HCT116 (cell line): ENCODE results near the gene CENPP. TPM values are rescaled to one million over a fixed set of nuclear protein-coding genes. Genes with fewer than 3 reads are reported as not detected.

Experiments used
- ATAC-seq: fragments of 200-7000 bp; cut with Tn5 transposase; 2 replicates; pipeline ENCODE4 v1.9.1; 2020; ENCODE audit warnings: mild to moderate bottlenecking, moderate library complexity
- BruUV-seq: library from RNA; stranded (reverse); fragments of 400-500 nt; replicated peaks from 2 replicates; lab custom pipeline; 2021; lab: Mats Ljungman, UMichigan
- CTCF ChIA-PET: fragments of 300-600 bp; sonication (Branson Sonifier 250); formaldehyde crosslinking; loops from one replicate; lab custom pipeline; 2021; ENCODE audit warnings: antibody characterized with exemption; lab: Charles Lee
- POLR2A ChIA-PET: fragments of 300-600, 350-600 bp; sonication (Branson Sonifier 250); formaldehyde crosslinking; loops from one replicate; lab custom pipeline; 2021; ENCODE audit warnings: antibody characterized with exemption; lab: Charles Lee
- RAD21 ChIA-PET, 2 experiments: fragments of 300-600 bp; sonication (Branson Sonifier 250); formaldehyde crosslinking; loops; one replicate each; lab custom pipeline; 2023; ENCODE audit warnings: low total read pairs in 2 of 2; ENCODE audit not compliant: uncharacterized antibody in 2 of 2, unreplicated experiment in 2 of 2, low non-redundant PET in 1 of 2; lab: Charles Lee
- DNase-seq: peaks from one replicate; pipeline ENCODE4 v3.0.0-alpha.2; 2010; ENCODE audit warnings: low read depth, low spot score
- H2AFZ ChIP-seq: fragments of 200-600 bp; shearing (Covaris generic), sonication (generic); 2 replicates; pipeline ENCODE4 v1.6.1; 2017; ENCODE audit warnings: low read depth, mixed run types, mixed read lengths, antibody characterized with exemption, low read length; ENCODE audit not compliant: poor library complexity, severe bottlenecking
- H3K27ac ChIP-seq: 2 replicates; pipeline ENCODE4 v1.5.1; 2012; ENCODE audit warnings: low read depth, low read length
- H3K27me3 ChIP-seq: fragments of 200-600 bp; sonication (generic); 2 replicates; pipeline ENCODE4 v1.6.1; 2016; ENCODE audit warnings: mixed run types, low read length, mixed read lengths; ENCODE audit not compliant: insufficient read depth
- H3K36me3 ChIP-seq, 2 experiments: fragments of 200-500 bp in 1 of 2; fragments of 200-600 bp in 1 of 2; sonication (Bioruptor generic) in 1 of 2; sonication (generic) in 1 of 2; 2 replicates each; pipeline versions ENCODE4 v1.5.1 to v1.6.1; 2014 to 2016; ENCODE audit warnings: low read length in 2 of 2, inconsistent platforms in 1 of 2, mixed read lengths in 1 of 2, mixed run types in 1 of 2; ENCODE audit not compliant: insufficient read depth in 2 of 2, control insufficient read depth in 1 of 2
- H3K4me1 ChIP-seq, 2 experiments: fragments of 200-600 bp in 1 of 2; sonication (generic) in 1 of 2; 2 replicates each; pipeline versions ENCODE4 v1.5.1 to v1.6.1; 2012 to 2017; ENCODE audit warnings: low read length in 2 of 2, inconsistent platforms in 1 of 2, mild to moderate bottlenecking in 1 of 2, mixed read lengths in 1 of 2, mixed run types in 1 of 2, moderate library complexity in 1 of 2; ENCODE audit not compliant: insufficient read depth in 2 of 2, control insufficient read depth in 1 of 2
- H3K4me2 ChIP-seq: fragments of 200-600 bp; sonication (generic); 2 replicates; pipeline ENCODE4 v1.6.1; 2017; ENCODE audit warnings: mixed run types, low read length, mixed read lengths
- H3K4me3 ChIP-seq, 2 experiments: fragments of 200-600 bp in 1 of 2; sonication (generic) in 1 of 2; replicated peaks in 1 of 2; 2 replicates each; pipeline ENCODE4 v1.5.1; 2011 to 2016; ENCODE audit warnings: low read length in 2 of 2, control low read depth in 1 of 2, low read depth in 1 of 2, mild to moderate bottlenecking in 1 of 2, mixed read lengths in 1 of 2, mixed run types in 1 of 2
- H3K79me2 ChIP-seq: fragments of 200-600 bp; sonication (generic); 2 replicates; pipeline ENCODE4 v1.6.1; 2017; ENCODE audit warnings: mild to moderate bottlenecking, mixed run types, low read length, moderate library complexity, mixed read lengths; ENCODE audit not compliant: insufficient read depth
- H3K9ac ChIP-seq: fragments of 200-600 bp; sonication (generic); 2 replicates; pipeline ENCODE4 v1.6.1; 2016; ENCODE audit warnings: low read length, mixed read lengths
- H3K9me2 ChIP-seq: fragments of 200-600 bp; sonication (generic), shearing (Covaris generic); 2 replicates; pipeline ENCODE4 v1.6.1; 2017; ENCODE audit warnings: mixed run types, mild to moderate bottlenecking, moderate library complexity; ENCODE audit not compliant: insufficient read depth
- H3K9me3 ChIP-seq, 2 experiments: fragments of 200-500 bp in 1 of 2; fragments of 200-600 bp in 1 of 2; sonication (Bioruptor generic) in 1 of 2; sonication (generic) in 1 of 2; 2 replicates each; pipeline ENCODE4 v1.6.1; 2014 to 2017; ENCODE audit warnings: low read length in 2 of 2, mixed read lengths in 2 of 2, inconsistent platforms in 1 of 2, low read depth in 1 of 2, mild to moderate bottlenecking in 1 of 2, mixed run types in 1 of 2, moderate library complexity in 1 of 2; ENCODE audit not compliant: control insufficient read depth in 1 of 2, insufficient read depth in 1 of 2
- H4K20me1 ChIP-seq: fragments of 200-600 bp; sonication (generic), shearing (Covaris generic); 2 replicates; pipeline ENCODE4 v1.6.1; 2017; ENCODE audit warnings: mixed run types, mild to moderate bottlenecking, moderate library complexity; ENCODE audit not compliant: insufficient read depth
- CBX3 ChIP-seq: IDR thresholded peaks from 2 replicates; pipeline ENCODE4 v1.6.1; 2012; ENCODE audit warnings: low read depth
- CTCF ChIP-seq, 3 experiments: fragments of 200-600 bp in 1 of 3; sonication (generic) in 1 of 3; IDR thresholded peaks in 2 of 3; conservative IDR thresholded peaks in 1 of 3; 2 replicates each; pipeline ENCODE4 v1.5.1; 2012 to 2017; ENCODE audit warnings: low read depth in 2 of 3, low read length in 2 of 3, antibody characterized with exemption in 1 of 3, borderline replicate concordance in 1 of 3, control low read depth in 1 of 3, mild to moderate bottlenecking in 1 of 3, mixed read lengths in 1 of 3, mixed run types in 1 of 3, moderate library complexity in 1 of 3; ENCODE audit not compliant: insufficient read depth in 1 of 3
- EGR1 ChIP-seq: IDR thresholded peaks from 2 replicates; pipeline ENCODE4 v1.6.1; 2012; ENCODE audit warnings: low read depth
- ELF1 ChIP-seq: IDR thresholded peaks from 2 replicates; pipeline ENCODE4 v1.6.1; 2012; ENCODE audit warnings: low read depth, borderline replicate concordance
- EZH2 ChIP-seq: fragments of 200-600 bp; sonication (generic); IDR thresholded peaks from 2 replicates; pipeline ENCODE4 v1.6.1; 2017; ENCODE audit warnings: antibody characterized with exemption, mixed run types
- EZH2phosphoT487 ChIP-seq: fragments of 200-600 bp; IDR thresholded peaks from 2 replicates; pipeline ENCODE4 v1.6.1; 2018; ENCODE audit warnings: antibody characterized with exemption, borderline replicate concordance
- FOSL1 ChIP-seq: IDR thresholded peaks from 2 replicates; pipeline ENCODE4 v1.6.1; 2012; ENCODE audit warnings: low read depth
- JUND ChIP-seq: IDR thresholded peaks from 2 replicates; pipeline ENCODE4 v1.6.1; 2012
- MAX ChIP-seq: IDR thresholded peaks from 2 replicates; pipeline ENCODE4 v1.6.1; 2012
- POLR2A ChIP-seq: IDR thresholded peaks from 2 replicates; pipeline ENCODE4 v1.7.0; 2011; ENCODE audit warnings: borderline replicate concordance; ENCODE audit not compliant: insufficient read depth, insufficient read length; ENCODE audit errors: extremely low read depth
- RAD21 ChIP-seq: IDR thresholded peaks from 2 replicates; pipeline ENCODE4 v1.6.1; 2012; ENCODE audit warnings: low read depth, mild to moderate bottlenecking
- SIN3A ChIP-seq: IDR thresholded peaks from 2 replicates; pipeline ENCODE4 v1.6.1; 2012; ENCODE audit warnings: low read depth
- SP1 ChIP-seq: IDR thresholded peaks from 2 replicates; pipeline ENCODE4 v1.6.1; 2012; ENCODE audit warnings: low read depth
- SRF ChIP-seq: IDR thresholded peaks from 2 replicates; pipeline ENCODE4 v1.6.1; 2012; ENCODE audit warnings: low read depth
- TCF7L2 ChIP-seq: IDR thresholded peaks from 2 replicates; pipeline ENCODE4 v1.7.0; 2011; ENCODE audit warnings: borderline replicate concordance, inconsistent platforms; ENCODE audit not compliant: insufficient read depth, insufficient read length; ENCODE audit errors: extremely low read depth
- YY1 ChIP-seq: IDR thresholded peaks from 2 replicates; pipeline ENCODE4 v1.6.1; 2011; ENCODE audit warnings: low read length, low read depth, moderate library complexity, mild to moderate bottlenecking; ENCODE audit not compliant: insufficient replicate concordance; ENCODE audit errors: extremely low read depth
- ZFX ChIP-seq: fragments of 450-650 bp; IDR thresholded peaks from 2 replicates; pipeline ENCODE4 v1.6.1; 2017
- ZNF274 ChIP-seq: fragments of 200-500 bp; sonication (Bioruptor generic); IDR thresholded peaks from 2 replicates; pipeline ENCODE4 v1.6.1; 2014; ENCODE audit warnings: mild to moderate bottlenecking, low read depth, low read length, inconsistent platforms
- intact Hi-C: fragments of 100-400 bp; cut with micrococcal nuclease; formaldehyde crosslinking; loops from 2 replicates; pipeline ENCODE4 v1.10.0; 2022
- total RNA-seq: library from RNA; stranded (reverse); gene quantifications from one replicate; pipeline ENCODE4 v1.2.1, GENCODE V29; 2021; ENCODE audit not compliant: unreplicated experiment
- TF ChIP-seq, protein P1 (sequence below): IDR thresholded peaks from 2 replicates; pipeline ENCODE4 v1.6.1; 2012
- TF ChIP-seq, protein P2 (sequence below): IDR thresholded peaks from 2 replicates; pipeline ENCODE4 v1.6.1; 2011; ENCODE audit warnings: mild to moderate bottlenecking, low read length, moderate library complexity; ENCODE audit not compliant: insufficient replicate concordance; ENCODE audit errors: extremely low read depth

Gene CENPP
- total RNA-seq, 1 experiment from 2014 or later, result 7.0 TPM

GRCh38 chr9:92589923-92590322 lies 264.2 kb downstream of the CENPP start:
- ChIA-PET POLR2A (no interaction called here), RAD21 (no interaction called here), CTCF (no interaction called here)
- Histone ChIP-seq H3K4me1 (no peaks in the 10 kb centered on the region), H3K4me2 (no peak overlapping the region), H3K27ac (no peak overlapping the region), H3K4me3 (no peak overlapping the region), H3K9me3 (no peaks in the 10 kb centered on the region), H3K79me2 (no peaks in the 10 kb centered on the region), H4K20me1 (no peaks in the 10 kb centered on the region), H3K9ac (no peak overlapping the region), H3K27me3 (no peaks in the 10 kb centered on the region), H3K9me2 (no peaks in the 10 kb centered on the region), H3K36me3 (no peaks in the 10 kb centered on the region), H2AFZ (no peak overlapping the region)
- intact Hi-C loops, result no loop called here
- ATAC-seq (no peak), DNase-seq (no peak)
- no TSS peak for BruUV-seq
- TF ChIP-seq POLR2A, result no peak
- TF ChIP-seq ELF1, result no peak
- TF ChIP-seq SRF, result no peak
- TF ChIP-seq EZH2phosphoT487, result no peak
- TF ChIP-seq TCF7L2, result no peak
- no peak for TF ChIP-seq ZNF274
- no peak for TF ChIP-seq RAD21
- TF ChIP-seq EGR1, result no peak
- TF ChIP-seq SP1, result no peak
- TF ChIP-seq MAX, result no peak
- no peak for TF ChIP-seq JUND
- TF ChIP-seq EZH2, result no peak
- TF ChIP-seq CTCF (IDR thresholded peaks at IDR 0.05 in 2 of 3, conservative IDR thresholded peaks at IDR 0.05 in 1 of 3; ENCODE audit: borderline replicate concordance in 1 of 3, insufficient read depth in 1 of 3, low read depth in 2 of 3, low read length in 2 of 3), result no peak
- TF ChIP-seq, protein P1, sequence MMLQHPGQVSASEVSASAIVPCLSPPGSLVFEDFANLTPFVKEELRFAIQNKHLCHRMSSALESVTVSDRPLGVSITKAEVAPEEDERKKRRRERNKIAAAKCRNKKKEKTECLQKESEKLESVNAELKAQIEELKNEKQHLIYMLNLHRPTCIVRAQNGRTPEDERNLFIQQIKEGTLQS, result no peak
- no peak for TF ChIP-seq FOSL1
- TF ChIP-seq SIN3A, result no peak
- no peak for TF ChIP-seq CBX3
- no peak for TF ChIP-seq ZFX
- TF ChIP-seq, protein P2, sequence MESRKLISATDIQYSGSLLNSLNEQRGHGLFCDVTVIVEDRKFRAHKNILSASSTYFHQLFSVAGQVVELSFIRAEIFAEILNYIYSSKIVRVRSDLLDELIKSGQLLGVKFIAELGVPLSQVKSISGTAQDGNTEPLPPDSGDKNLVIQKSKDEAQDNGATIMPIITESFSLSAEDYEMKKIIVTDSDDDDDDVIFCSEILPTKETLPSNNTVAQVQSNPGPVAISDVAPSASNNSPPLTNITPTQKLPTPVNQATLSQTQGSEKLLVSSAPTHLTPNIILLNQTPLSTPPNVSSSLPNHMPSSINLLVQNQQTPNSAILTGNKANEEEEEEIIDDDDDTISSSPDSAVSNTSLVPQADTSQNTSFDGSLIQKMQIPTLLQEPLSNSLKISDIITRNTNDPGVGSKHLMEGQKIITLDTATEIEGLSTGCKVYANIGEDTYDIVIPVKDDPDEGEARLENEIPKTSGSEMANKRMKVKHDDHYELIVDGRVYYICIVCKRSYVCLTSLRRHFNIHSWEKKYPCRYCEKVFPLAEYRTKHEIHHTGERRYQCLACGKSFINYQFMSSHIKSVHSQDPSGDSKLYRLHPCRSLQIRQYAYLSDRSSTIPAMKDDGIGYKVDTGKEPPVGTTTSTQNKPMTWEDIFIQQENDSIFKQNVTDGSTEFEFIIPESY, result no peak
- no peak for TF ChIP-seq YY1
